HPDE6-E6E7 (cell line): ENCODE measurements around the gene EFS.
"Not testable (repeated sequence)": the region's sequence is repeated elsewhere in the genome, so short reads cannot be mapped to it uniquely, and the experiment has no call there.

ENCODE experiments used
- DNase-seq: peaks from one replicate; pipeline ENCODE4 v3.0.0; 2011; ENCODE audit warnings: missing footprints; ENCODE audit errors: extremely low spot score

EFS gene

DNA sequence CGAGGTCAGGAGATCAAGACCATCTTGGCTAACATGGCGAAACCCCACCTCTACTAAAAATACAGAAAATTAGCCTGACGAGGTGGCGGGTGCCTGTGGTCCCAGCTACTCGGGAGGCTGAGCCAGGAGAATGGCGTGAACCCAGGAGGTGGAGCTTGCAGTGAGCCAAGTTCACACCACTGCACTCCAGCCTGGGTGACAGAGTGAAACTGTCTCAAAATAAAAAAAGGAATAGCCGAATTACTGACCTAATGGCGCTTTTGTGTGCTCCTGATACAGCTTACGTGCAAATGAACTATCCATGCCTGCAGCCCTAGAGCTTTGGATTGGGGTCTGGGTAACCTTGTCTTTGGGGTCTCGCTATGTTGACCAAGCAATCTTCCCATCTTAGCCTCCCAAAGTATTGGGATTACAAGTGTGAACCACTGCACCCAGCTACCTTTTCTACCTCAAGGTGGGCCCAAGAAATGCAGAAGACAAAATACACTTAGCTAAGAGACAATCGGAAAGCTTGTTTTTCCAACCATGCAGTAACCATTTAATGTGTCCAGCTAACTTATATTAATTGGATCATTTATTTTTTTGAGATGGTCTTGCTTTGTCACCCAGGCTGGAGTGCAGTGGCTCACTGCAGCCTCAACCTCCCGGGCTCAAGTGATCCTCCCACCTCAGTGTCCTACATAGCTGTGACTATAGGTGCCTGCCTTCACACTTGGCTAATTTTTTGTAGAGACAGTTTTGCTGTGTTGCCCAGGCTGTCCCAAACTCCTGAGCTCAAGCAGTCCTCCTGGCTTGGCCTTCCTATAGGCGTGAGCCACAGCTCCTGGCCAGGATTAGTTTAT lies 38.3 kb downstream of the EFS start:
- no peak for DNase-seq

DNA sequence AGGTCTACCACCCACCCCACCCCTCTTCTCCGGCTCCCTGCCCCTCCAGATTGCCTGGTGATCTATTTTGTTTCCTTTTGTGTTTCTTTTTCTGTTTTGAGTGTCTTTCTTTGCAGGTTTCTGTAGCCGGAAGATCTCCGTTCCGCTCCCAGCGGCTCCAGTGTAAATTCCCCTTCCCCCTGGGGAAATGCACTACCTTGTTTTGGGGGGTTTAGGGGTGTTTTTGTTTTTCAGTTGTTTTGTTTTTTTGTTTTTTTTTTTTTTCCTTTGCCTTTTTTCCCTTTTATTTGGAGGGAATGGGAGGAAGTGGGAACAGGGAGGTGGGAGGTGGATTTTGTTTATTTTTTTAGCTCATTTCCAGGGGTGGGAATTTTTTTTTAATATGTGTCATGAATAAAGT lies 39.2 kb downstream of the EFS start:
- DNase-seq, result not testable (repeated sequence)

DNA sequence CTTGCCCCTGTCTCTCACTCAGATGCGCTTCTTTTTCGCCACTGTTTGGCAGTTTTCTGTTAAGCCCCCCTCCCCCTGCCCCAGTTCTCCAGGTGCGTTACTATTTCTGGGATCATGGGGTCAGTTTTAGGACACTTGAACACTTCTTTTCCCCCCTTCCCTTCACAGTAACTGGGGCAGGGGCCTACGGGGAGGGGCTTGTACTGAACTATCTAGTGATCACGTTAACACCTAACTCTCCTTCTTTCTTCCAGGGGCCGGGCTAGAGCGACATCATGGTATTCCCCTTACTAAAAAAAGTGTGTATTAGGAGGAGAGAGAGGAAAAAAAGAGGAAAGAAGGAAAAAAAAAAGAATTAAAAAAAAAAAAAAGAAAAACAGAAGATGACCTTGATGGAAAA lies 40.0 kb downstream of the EFS start:
- DNase-seq, result no peak

DNA sequence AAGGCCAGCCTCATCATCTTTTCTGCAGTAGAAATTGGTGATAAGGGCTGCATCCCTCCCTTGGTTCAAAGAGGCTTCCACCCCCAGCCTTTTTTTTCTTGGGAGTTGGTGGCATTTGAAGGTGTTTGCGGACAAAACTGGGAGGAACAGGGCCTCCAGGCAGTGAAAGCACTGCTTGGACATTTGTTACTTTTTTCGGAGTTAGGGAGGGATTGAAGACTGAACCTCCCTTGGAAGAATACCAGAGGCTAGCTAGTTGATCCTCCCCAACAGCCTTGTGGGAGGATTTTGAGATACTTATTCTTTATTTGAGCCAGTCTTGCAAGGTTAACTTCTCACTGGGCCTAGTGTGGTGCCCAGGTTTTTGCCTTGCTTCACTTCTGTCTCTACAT lies 40.5 kb downstream of the EFS start:
- DNase-seq, result no peak

DNA sequence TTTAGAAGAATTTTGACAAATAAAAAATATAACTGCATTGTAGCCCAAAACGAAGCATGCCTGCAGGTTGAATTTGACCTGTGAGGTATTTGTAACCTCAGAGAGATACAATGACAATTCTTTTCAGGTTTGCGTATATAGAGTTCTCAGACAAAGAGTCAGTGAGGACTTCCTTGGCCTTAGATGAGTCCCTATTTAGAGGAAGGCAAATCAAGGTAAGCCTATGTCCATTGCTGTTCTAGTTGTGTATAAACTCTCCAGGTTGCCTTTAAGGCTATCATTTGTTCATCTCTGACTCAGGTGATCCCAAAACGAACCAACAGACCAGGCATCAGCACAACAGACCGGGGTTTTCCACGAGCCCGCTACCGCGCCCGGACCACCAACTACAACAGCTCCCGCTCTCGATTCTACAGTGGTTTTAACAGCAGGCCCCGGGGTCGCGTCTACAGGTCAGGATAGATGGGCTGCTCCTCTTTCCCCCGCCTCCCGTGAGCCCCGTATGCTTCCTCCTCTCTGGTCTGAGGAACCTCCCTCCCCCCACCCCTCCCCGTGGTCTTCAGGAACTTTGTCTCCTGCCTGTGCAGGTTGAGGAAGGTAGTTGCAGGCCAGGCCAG lies 41.0 kb downstream of the EFS start:
- no peak for DNase-seq

DNA sequence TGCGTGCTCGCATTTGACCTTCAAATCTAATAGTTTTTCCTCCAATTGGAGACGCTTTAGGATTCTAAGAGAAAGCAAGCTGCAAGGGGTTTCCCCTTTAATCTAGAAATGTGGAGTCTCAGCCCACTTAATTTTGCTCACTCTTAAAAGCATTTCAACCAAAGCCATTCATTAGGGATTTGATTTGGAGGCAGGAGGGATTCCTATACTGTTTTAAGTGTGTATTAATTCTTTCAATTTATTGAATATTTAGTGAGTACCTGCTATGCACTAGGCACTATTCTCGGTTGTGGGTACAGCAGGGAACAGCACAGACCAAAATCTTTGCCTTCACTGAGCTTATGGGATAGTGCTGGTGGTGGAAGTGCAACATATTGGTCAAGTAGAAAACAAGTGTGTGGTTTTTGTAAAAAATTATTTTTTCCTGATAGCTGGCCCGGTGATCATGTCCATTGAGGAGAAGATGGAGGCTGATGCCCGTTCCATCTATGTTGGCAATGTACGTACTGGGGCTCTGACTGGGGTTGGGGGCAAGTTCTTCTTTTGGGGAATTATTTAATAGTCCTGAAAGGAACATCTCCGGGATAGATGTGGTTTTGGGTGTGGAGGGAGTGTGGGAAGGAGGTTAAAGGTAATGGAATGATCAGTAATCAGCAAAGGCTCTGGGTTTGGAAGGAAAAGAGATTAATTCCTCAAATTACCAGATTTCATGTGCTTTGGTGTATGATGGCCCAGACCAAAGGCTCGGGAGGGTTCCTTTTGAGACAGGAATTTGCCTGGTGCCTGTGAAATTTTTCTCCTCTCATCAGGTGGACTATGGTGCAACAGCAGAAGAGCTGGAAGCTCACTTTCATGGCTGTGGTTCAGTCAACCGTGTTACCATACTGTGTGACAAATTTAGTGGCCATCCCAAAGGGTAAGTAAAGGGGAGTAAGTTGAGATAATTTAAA lies 42.1 kb downstream of the EFS start:
- DNase-seq, result no peak

DNA sequence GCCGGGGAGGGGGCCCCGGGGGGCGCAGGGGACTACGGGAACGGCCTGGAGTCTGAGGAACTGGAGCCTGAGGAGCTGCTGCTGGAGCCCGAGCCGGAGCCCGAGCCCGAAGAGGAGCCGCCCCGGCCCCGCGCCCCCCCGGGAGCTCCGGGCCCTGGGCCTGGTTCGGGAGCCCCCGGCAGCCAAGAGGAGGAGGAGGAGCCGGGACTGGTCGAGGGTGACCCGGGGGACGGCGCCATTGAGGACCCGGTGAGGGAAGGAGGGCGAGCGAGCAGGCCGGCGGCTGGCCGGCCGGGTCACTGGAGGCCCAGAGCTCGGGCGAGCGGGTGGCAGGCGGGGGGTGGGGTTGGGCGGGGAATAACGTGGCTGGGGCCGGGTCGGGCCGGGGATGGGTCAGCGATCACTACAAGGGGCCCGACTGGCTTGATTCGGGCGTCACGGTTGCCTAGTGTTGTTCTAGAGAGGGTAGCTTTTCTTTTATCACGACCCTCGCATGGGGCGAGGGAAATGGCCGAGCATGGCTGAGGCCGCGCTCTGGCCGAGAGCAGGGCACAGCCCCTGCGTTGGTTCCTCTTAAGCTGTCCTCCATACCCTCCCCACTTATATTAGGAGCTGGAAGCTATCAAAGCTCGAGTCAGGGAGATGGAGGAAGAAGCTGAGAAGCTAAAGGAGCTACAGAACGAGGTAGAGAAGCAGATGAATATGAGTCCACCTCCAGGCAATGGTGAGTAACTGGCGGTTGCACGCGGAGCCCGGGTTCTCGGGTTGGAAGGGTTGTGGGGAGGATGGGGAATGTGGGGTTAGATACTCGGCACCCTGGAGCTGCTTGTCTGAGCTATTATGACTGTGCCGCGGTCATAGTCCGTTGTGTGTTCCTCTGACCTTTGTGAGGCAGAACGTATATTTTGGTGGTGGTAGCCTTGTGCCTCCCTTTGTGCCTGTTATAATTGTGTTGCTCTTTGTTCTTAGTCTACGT lies 43.1 kb downstream of the EFS start:
- no peak for DNase-seq

DNA sequence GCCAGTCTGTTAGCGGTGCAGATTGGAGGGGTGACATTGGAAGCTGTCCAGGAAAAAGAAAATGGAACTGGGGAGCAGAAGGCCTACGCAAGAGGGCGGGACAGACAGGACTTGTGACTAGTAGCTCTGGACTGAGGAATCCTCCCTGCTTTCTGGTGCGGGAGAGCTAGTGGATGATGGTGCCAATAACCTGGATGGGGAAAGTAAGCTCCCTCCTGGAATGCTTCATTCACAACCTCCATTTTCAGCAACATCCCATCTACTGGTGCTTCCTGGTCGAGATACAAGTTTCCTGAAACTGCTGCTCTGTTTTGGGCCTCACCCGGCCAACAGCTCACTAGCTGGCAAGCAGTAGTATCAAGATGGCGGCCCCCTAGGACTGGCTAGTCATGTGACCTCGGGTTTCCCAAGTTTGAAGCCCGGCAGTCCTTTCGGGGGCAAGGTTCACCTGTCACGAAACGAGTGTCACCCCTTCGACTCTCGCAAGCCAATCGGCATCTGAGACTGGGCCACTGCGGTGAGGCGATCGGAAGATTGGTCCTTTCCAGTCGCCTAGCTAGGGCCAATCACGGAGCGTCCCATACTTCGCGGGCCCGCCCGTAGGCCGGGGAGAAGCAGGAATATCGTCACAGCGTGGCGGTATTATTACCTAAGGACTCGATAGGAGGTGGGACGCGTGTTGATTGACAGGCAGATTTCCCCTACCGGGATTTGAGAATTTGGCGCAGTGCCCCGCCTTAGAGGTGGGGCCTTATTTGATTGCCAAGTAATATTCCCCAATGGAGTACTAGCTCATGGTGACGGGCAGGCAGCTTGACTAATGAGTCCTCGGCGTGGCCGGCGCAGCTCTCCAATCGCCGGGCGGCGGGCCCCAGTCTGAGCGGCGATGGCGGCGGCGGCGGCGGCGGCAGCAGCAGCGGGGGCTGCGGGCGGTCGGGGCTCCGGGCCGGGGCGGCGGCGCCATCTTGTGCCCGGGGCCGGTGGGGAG lies 44.1 kb downstream of the EFS start, which contains the start of gene PABPN1:
PABPN1 (plus strand) TSS at position 874 of the 988 bp plus-strand sequence; CDS start at position 887, 13 bp downstream.
- peak; percentile 92 for DNase-seq

DNA sequence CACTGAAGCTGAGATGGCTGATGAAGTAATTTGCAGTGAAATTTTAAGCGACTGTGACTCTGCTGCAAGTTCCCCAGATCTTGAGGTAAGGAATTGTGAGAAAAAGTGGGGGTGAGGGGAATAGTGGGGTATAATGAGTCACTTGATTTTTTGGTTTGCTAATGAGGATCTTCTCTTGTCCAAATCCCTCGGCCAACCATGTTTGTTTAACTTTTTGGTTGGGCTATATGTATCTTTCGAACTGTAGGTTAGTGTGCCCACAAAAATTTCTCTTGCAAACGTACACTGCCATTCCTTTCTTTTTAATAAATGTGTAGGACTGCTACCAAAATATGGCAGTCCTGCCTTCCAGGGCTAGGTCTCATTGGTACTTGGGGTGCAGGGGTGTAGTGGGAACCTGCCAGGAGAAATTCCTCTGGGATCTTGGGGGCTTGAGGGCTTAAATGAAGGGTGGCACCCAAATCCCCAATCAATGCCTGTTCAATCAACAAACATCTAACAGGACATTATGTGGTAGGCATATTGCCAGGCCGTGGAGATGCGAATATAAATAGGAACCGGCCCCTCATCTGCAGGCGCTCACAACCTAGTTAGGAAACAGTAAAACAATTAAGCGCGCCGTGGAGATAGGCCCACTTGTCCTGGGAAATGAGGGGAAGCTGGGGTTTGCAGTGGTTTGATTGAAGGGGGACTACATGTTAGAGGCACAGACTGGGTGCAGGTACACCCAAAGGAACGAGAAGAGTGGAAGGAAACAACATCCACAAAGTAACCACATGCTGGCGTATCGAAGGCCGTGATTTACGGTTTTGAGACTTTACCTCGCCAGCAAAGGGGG lies 45.0 kb downstream of the EFS start:
- DNase-seq, result no peak

DNA sequence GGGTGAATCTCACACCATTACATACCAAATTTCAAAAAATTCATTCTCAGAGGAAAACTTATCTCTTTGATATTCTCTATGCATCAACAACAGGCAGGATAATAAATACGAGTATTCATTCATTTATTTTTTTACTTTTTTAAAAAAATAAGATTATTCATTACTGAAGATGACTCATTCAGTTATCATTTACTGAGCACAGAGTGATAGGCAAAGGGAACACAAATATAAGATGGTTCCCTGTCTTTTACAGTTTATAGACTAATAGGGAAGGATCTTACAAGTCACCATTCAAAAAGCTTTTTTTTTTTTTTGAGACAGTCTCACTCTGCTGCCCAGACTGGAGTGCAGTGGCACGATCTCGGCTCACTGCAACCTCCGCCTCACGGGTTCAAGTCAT lies 48.7 kb downstream of the EFS start:
- no peak for DNase-seq

DNA sequence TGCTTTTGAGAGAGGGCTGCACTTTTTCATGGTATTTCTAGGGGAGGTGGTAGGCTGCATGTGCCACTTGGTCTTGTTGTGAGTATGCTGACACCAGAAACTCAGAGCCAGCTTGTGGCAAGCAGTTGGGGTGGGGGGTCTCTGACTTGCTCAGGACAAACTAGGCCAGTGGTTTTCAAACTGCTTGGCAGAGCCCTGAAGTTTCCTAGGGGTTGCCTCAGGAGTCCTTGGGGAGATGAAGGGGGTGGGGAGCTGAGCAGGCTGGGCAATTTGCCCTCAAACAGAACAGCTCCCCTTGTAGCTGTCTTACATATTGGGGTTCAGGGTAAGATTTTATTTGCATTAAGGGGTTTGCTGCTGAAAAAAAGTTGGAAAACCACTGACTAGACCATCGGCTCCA lies 54.4 kb downstream of the EFS start:
- no peak for DNase-seq

DNA sequence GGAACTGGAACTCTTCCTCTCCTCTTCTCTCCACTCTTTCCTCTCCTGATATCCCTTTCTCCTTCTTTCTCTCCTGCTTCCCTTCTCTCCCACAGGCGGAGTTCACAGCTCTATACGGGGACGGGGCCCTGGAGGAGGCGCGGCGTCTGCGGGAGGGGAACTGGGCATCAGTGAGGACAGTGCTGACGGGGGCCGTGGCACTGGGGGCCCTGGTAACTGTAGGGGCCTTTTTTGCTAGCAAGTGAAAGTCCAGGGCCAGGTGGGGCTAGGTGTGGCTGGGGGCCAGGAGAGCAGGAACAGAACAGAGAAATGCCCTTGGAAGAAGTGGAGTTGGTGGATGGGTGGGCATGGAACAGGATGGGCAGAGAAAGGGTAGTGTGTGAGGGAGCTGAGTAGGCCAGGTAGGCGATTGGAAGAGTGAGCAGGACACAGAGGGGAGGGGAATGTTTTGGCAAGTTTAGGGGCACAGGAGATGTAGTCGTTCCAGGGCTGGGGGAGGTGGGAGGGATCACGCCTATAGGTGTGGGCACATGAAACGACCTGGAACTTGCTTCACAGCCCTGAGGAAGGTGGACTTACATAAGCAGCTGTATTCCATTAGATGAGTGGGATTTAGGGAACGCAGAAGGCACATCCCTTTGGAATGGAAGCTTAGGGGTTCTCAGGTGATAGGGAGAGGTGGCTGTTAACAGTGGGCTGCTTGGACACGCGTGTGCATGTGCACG lies 56.1 kb downstream of the EFS start:
- no peak for DNase-seq

DNA sequence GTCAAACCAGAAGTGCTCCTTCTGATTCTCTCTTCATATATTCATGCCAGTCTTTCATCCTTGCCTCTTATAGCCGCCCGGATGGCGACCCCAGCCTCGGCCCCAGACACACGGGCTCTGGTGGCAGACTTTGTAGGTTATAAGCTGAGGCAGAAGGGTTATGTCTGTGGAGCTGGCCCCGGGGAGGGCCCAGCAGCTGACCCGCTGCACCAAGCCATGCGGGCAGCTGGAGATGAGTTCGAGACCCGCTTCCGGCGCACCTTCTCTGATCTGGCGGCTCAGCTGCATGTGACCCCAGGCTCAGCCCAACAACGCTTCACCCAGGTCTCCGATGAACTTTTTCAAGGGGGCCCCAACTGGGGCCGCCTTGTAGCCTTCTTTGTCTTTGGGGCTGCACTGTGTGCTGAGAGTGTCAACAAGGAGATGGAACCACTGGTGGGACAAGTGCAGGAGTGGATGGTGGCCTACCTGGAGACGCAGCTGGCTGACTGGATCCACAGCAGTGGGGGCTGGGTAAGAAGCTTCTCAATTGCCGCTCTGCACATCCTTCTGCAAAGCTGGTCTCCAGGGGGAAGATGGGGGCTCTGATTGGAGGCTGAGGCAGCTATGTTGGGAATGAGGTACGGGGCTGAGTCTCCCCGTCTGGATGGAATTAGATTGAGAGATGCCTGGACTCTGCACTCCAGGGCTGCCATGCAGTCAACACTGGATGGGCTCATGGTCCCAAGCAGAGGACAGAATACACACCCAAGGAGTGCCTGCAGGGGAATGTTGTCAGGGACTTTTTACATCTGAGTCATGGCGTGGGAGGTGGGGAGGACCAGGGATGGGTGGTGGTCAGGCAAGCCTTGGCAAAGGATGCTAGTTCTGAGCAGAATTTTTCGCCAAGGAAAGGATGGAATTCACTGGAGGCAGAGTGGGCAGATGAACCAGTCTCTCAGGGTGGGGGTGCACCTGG lies 57.0 kb downstream of the EFS start:
- no peak for DNase-seq

DNA sequence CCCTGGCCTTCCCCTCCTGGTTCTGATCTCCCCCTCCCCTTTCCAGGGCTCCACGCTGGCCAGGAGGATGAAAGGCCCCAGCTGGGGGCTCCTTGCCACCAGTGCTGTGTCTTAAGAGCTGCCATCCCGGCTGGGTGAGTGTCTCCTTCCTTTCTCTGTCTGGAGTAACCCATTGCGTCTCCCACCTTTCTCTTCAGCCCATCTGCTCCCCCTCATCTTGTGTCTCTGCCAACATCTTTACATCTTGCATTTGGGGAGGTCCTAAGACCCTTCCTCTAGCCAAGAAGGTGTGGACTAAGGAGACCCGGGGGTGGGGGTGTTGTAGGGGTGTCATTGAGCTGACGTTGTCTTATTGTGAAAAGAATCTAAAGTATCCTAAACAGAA lies 57.8 kb downstream of the EFS start:
- DNase-seq, result no peak

DNA sequence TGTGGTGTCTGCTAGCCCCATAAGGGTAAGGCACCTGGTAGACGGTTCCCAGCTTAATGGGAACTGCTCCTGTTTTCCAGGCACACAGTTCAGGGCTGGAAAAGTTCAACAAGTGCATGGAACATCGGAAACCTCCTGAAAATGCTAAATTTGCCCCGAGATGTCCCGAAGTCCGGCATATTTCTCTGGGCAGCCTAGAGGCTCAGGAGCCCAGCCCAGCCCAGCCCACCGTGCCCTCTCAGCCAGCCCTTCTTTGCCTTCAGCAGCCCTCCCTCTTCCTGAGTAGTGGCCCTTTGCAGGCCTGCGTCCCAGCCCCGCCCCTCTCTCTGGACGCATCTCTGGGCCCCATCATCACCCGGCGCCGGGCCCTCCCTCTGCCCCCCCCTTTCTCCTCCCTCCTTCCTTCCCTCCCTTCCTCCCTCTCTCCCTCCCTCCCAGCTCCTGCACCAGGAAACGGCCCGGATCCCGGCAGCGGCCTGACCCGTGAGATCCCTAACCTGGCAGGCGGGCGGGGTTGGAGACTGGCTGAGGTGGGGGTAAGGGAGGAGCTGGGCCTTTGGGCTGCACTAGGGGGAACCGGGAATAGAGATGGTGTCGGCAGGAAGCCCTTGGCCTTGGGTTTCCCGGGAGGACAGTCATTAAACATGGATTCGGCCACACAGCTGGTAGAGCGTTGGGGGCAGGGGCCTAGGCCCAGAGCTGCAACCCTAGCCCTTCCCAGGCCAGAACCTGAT lies 58.4 kb downstream of the EFS start, which contains the start of gene BCL2L2:
BCL2L2 (plus strand) TSS at position 422 of the 734 bp plus-strand sequence. CDS start 935 bp downstream, outside the sequence.
- DNase-seq, result peak; percentile 60
